GM06990 (cell line): ENCODE results near the gene SRPK2.
A peak's percentile ranks its signal among the peaks of the same experiment; 100 is the strongest.

Experiments used
- DNase-seq: peaks from one replicate; pipeline ENCODE4 v3.0.0-alpha.2; 2011; ENCODE audit not compliant: insufficient read length; ENCODE audit errors: extremely low read depth
- H3K27me3 ChIP-seq: replicated peaks from 2 replicates; pipeline ENCODE4 v1.6.0; 2011; ENCODE audit warnings: low read length; ENCODE audit not compliant: control insufficient read depth, insufficient read depth
- H3K36me3 ChIP-seq: 2 replicates; pipeline ENCODE4 v1.5.1; 2011; ENCODE audit warnings: low read length; ENCODE audit not compliant: control insufficient read depth, insufficient read depth
- H3K4me3 ChIP-seq: replicated peaks from 2 replicates; pipeline ENCODE4 v1.5.1; 2011; ENCODE audit warnings: low read depth, mild to moderate bottlenecking, control low read depth, low read length
- TF ChIP-seq, protein P1 (sequence below): IDR thresholded peaks from 2 replicates; pipeline ENCODE4 v1.5.1; 2011; ENCODE audit warnings: low read length, control low read depth, mild to moderate bottlenecking, inconsistent platforms; ENCODE audit not compliant: insufficient read depth, poor library complexity, severe bottlenecking

The SRPK2 gene

DNA sequence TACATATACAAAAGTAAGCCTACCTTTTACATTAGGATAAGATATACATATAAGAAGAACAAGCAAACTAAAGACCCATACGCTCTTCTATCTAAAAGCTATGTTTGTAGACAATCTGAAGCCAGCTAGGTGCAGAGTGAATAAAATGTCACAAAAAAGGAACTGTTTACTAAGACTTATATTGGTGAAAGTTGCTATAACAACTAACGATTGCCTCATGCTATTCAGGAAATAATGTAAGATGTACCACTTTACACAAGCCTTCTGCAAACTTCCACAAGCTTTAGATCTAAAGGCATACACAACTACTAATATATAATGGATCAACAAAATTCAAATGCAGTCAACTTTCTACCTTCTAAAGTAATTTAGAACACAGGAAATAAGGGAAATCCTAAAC lies 175.1 kb downstream of the SRPK2 start:
- H3K36me3 ChIP-seq: no peaks in the 10 kb centered on the region
- DNase-seq: no peak
- no peak overlapping the region for H3K4me3 ChIP-seq
- no peaks in the 10 kb centered on the region for H3K27me3 ChIP-seq
- TF ChIP-seq, protein P1, sequence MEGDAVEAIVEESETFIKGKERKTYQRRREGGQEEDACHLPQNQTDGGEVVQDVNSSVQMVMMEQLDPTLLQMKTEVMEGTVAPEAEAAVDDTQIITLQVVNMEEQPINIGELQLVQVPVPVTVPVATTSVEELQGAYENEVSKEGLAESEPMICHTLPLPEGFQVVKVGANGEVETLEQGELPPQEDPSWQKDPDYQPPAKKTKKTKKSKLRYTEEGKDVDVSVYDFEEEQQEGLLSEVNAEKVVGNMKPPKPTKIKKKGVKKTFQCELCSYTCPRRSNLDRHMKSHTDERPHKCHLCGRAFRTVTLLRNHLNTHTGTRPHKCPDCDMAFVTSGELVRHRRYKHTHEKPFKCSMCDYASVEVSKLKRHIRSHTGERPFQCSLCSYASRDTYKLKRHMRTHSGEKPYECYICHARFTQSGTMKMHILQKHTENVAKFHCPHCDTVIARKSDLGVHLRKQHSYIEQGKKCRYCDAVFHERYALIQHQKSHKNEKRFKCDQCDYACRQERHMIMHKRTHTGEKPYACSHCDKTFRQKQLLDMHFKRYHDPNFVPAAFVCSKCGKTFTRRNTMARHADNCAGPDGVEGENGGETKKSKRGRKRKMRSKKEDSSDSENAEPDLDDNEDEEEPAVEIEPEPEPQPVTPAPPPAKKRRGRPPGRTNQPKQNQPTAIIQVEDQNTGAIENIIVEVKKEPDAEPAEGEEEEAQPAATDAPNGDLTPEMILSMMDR: no peak

DNA sequence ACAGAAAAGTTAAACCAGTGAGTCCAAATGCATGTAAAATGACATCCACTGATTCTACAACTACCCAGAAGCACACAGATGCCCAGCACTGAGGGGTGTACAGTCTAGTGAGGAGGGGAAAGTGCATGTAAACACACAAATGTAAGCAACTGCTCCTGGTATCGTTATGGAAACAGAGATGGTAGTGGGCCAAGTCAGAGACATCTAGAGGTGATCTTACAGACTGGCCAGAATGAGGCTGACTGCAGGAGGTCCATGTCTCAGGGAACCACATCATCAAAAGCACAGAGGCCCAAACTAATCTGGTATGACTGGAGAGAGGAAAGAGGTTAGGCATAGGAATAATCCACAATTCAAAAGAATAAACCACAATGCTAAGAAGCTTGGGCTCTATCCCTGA lies 176.5 kb downstream of the SRPK2 start:
- DNase-seq: no peak
- no peak overlapping the region for H3K4me3 ChIP-seq
- no peaks in the 10 kb centered on the region for H3K36me3 ChIP-seq
- TF ChIP-seq, protein P1: no peak
- H3K27me3 ChIP-seq: no peaks in the 10 kb centered on the region

DNA sequence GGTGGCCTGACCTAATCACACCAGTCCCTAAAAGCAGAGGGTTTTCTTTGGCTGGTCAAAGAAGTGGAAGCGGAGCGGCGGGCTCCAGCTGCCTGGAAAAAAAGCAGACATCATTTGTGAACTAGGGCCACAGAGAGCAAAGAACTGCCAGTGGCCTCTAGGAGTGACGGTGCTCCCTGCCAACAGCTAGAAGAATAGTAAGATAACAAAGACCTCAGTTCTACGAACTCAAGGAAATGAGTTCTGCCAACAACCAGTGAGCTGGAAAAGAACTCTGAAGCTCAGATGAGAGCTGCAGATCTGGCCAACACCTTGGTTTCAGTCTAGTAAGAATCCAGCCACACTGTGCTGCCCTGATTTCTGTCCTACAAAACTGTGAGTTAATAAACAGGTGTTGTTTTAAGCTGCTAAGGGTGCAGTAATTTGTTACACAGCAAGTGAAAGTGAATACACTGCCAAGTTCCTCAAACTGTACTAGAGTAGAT lies 178.0 kb downstream of the SRPK2 start:
- Histone ChIP-seq H3K27me3 (no peaks in the 10 kb centered on the region), H3K4me3 (no peak overlapping the region), H3K36me3 (no peaks in the 10 kb centered on the region)
- TF ChIP-seq, protein P1: no peak
- peak; percentile 45 for DNase-seq

DNA sequence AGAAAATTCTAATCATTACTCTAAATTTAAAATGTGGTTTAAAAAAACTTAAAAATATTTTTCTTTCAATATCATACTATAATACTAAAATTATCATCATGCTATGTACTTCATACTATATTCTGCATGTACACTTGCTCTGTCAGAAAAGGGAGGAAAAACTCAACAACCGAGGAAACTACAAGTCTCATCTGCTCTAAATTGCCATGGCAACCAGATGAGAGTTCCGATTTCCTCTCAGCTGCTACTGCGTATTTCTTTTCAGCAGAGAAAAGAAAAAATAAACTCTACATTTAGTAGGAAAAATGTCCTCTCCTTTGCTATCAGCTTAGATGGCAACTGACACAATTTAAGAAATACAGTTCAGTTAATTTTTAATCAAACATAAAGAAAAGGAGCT lies 178.9 kb downstream of the SRPK2 start:
- Histone ChIP-seq H3K4me3 (no peak overlapping the region), H3K36me3 (no peaks in the 10 kb centered on the region), H3K27me3 (no peaks in the 10 kb centered on the region)
- DNase-seq: no peak
- TF ChIP-seq, protein P1: no peak

DNA sequence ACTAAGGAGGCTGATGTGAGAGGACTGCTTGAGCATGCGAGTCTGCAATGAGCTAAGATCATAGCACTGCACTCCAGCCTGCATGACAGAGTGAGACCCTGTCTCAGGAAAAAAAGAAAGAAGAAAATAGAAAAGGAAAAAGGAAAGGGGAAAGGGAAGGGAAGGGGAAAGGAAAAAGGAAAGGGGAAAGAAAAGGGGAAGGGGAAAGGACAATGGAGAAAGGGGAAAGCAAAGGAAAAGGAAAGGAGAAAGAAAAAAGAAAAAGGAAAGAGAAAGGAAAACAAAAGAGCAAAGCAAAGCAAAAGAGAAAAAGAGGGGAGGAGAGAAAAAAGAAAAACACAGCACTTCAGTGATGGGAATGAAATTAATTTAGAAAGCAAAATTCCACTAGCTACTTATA lies 179.3 kb downstream of the SRPK2 start:
- DNase-seq: no peak
- H3K4me3 ChIP-seq: no peak overlapping the region
- H3K36me3 ChIP-seq: no peaks in the 10 kb centered on the region
- H3K27me3 ChIP-seq: no peaks in the 10 kb centered on the region
- TF ChIP-seq, protein P1: no peak

DNA sequence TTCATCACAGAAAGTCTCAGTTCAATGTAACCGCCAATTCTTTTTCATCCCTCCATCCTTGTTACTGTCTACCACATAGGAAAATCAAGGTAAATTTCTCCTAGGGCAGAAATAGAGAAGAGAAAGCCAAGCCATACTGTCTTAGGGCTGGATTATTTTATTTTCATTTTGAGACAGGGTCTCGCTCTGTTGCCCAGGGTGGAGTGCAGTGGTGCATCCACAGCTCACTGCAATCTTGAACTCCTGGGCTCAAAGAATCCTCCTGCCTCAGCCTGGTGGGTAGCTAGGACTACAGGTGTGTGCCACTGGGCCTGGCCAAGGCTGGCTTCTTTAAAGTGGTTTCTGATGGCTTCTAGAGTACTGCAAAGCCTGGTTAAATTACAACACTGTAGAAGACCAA lies 181.7 kb downstream of the SRPK2 start:
- Histone ChIP-seq H3K36me3 (peaks cover 1% of the 10 kb centered on the region; the same call in 1 of the 2 replicates), H3K4me3 (no peak overlapping the region), H3K27me3 (no peaks in the 10 kb centered on the region)
- TF ChIP-seq, protein P1: no peak
- no peak for DNase-seq
